Stimulated activated CD8-positive, alpha-beta memory T cell treated with anti-CD3 and anti-CD28 coated beads, Interleukin-12 subunit alpha, Interleukin-12 subunit beta, amount 100 ng/mL, for 1 hour (primary cell): Measurements from ENCODE around the gene MRPL33.

Experiments
- DNase-seq: peaks from one replicate; pipeline ENCODE4 v3.0.0-alpha.2; 2020; ENCODE audit warnings: low read depth

The MRPL33 gene

DNA sequence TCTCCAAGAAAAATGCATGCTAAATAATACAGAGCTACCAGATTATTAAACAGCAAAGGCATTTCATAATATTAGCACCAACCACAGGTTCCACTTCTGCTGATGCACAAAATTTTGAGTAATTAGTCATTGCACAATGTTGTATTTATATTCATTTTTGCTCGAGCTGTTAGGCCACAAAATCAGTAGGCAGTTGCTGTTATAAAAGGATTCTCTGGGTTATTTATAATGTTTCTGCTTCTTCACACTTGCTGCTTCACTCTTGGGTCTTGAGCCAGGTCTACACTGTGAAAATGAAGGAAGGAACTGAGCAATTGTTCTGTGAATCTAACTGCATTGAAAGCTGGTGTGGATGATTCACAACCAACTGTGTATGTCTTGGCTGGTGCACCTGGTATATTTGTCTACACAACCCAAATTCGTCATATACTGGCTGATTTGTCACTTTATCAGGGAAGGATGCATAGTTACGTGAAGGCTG lies 38.3 kb downstream of the MRPL33 start:
- no peak for DNase-seq

GRCh38 chr2:27810455-27810854 lies 38.9 kb downstream of the MRPL33 start:
- DNase-seq, result no peak

- DNase-seq, result no peak
These were observed 40.2 kb downstream of the MRPL33 start for GRCh38 chr2:27811768-27812167.

- no peak for DNase-seq
These were observed 43.2 kb downstream of the MRPL33 start for GRCh38 chr2:27814758-27815157.

- DNase-seq, result no peak
These were observed 44.4 kb downstream of the MRPL33 start for GRCh38 chr2:27815860-27816438.

DNA sequence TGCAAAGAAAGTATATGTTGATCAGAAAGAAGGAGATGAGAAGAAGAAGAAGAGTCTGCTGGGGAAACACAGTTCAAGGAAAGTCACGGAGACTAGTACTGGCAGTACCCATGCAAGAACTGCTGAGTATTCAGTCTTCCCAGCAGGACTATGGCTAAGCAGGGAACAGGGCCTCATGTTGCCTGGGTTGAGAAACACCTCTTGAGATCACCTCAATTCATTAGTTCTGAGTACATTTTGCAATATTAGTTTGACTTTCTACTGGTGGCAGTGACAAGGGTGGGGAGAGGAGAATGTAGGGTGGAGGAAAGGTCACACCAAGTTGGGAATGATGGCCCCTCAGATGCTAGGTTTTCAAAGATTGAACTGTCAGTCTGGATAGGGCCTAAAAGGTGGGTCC lies 50.5 kb downstream of the MRPL33 start:
- no peak for DNase-seq

- DNase-seq, result no peak
These were observed 51.6 kb downstream of the MRPL33 start for GRCh38 chr2:27823135-27823534.

DNA sequence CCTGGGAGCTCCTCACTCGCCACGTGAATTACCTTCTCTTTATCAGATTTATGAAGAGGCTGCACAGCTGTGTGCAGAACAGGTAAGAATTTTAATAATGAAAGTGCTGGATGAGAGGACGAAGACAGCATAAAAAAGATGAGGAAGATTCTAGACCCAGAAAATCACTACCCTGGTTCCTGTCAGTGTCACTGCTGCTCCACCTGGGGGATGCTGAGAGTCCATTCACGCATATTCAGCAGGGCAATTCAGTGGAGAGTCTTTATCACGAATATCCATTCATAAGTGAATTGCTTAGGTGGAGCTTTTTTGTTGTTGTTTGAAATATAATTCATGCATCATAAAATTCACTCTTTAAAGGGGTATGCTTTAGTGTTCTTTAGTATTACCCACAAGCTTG lies 52.0 kb downstream of the MRPL33 start:
- no peak for DNase-seq

DNA sequence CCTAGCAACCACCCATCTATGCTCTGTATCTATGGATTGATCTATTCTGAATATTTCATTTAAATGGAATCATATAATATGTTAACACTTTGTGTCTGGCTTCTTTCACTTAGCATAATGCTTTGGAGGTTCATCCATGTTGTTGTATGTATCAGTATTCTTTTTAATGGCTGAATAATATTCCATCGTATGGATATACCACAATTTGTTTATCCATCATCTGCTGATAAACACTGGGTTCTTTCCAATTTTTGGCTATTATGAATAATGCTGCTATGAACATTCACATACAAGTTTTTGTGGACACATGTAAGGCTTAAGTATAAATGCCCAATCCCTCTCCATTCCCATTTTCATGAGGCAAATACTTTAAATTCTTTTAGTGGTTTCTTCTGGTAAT lies 52.9 kb downstream of the MRPL33 start:
- no peak for DNase-seq

GRCh38 chr2:27828305-27828704 lies 56.8 kb downstream of the MRPL33 start:
- no peak for DNase-seq
